OCI-LY1 (cell line): ENCODE results near the gene TRA2B.

ENCODE experiments used
- H2AFZ ChIP-seq: fragments of 200-600 bp; sonication (generic), shearing (Covaris generic); 2 replicates; pipeline ENCODE4 v1.6.0; 2014; ENCODE audit warnings: antibody characterized with exemption, mild to moderate bottlenecking, low read length
- H3F3A ChIP-seq: fragments of 200-600 bp; sonication (generic), shearing (Covaris generic); 2 replicates; pipeline ENCODE4 v1.6.0; 2014; ENCODE audit warnings: mild to moderate bottlenecking, antibody characterized with exemption, low read length, moderate library complexity; ENCODE audit not compliant: insufficient read depth
- H3K27ac ChIP-seq: fragments of 200-600 bp; sonication (generic); 2 replicates; pipeline ENCODE4 v1.5.1; 2014; ENCODE audit warnings: low read length, mixed run types, mild to moderate bottlenecking, low read depth; ENCODE audit not compliant: poor library complexity, severe bottlenecking
- H3K27me3 ChIP-seq: fragments of 200-600 bp; sonication (generic); 2 replicates; pipeline ENCODE4 v1.6.0; 2014; ENCODE audit warnings: antibody characterized with exemption, mild to moderate bottlenecking, low read length, moderate library complexity; ENCODE audit not compliant: insufficient read depth
- H3K36me3 ChIP-seq: fragments of 200-600 bp; sonication (generic); 2 replicates; pipeline ENCODE4 v1.6.1; 2014; ENCODE audit warnings: mild to moderate bottlenecking, antibody characterized with exemption, low read length, moderate library complexity, mixed read lengths; ENCODE audit not compliant: insufficient read depth
- H3K4me1 ChIP-seq: fragments of 200-600 bp; sonication (generic); 2 replicates; pipeline ENCODE4 v1.5.1; 2014; ENCODE audit warnings: mild to moderate bottlenecking, low read length, moderate library complexity; ENCODE audit not compliant: insufficient read depth, severe bottlenecking
- H3K4me2 ChIP-seq: fragments of 200-600 bp; sonication (generic), shearing (Covaris generic); 2 replicates; pipeline ENCODE4 v1.6.1; 2014; ENCODE audit warnings: low read length
- H3K4me3 ChIP-seq: fragments of 200-600 bp; sonication (generic); 2 replicates; pipeline ENCODE4 v1.5.1; 2014; ENCODE audit warnings: low read length, low read depth, mild to moderate bottlenecking, mixed read lengths; ENCODE audit not compliant: poor library complexity, severe bottlenecking
- H3K79me2 ChIP-seq: fragments of 200-600 bp; shearing (Covaris generic); 2 replicates; pipeline ENCODE4 v1.6.1; 2016; ENCODE audit warnings: mixed run types, low read length, mixed read lengths; ENCODE audit not compliant: insufficient read depth
- H3K9ac ChIP-seq: fragments of 200-600 bp; sonication (generic), shearing (Covaris generic); 2 replicates; pipeline ENCODE4 v1.6.1; 2014; ENCODE audit warnings: mild to moderate bottlenecking, low read length, mixed read lengths
- H3K9me2 ChIP-seq: fragments of 200-600 bp; sonication (generic), shearing (Covaris generic); 2 replicates; pipeline ENCODE4 v1.6.1; 2014; ENCODE audit warnings: low read depth, mild to moderate bottlenecking, low read length, mixed read lengths
- H3K9me3 ChIP-seq: fragments of 200-600 bp; shearing (Covaris generic); 2 replicates; pipeline ENCODE4 v1.6.1; 2014; ENCODE audit warnings: low read length, mixed read lengths
- H4K20me1 ChIP-seq: fragments of 200-600 bp; sonication (generic), shearing (Covaris generic); 2 replicates; pipeline ENCODE4 v1.6.0; 2016; ENCODE audit warnings: mild to moderate bottlenecking, low read length; ENCODE audit not compliant: insufficient read depth
- EZH2 ChIP-seq: fragments of 200-600 bp; sonication (generic), shearing (Covaris generic); IDR thresholded peaks from 2 replicates; pipeline ENCODE4 v1.8.0; 2017; ENCODE audit warnings: borderline replicate concordance, mixed run types, mild to moderate bottlenecking, antibody characterized with exemption, low read length, moderate library complexity, mixed read lengths
- TF ChIP-seq, protein P1 (sequence below): fragments of 200-600 bp; sonication (generic), shearing (Covaris generic); IDR thresholded peaks from 2 replicates; pipeline ENCODE4 v1.5.1; 2017; ENCODE audit warnings: mild to moderate bottlenecking, antibody characterized with exemption, low read length, moderate library complexity, mixed read lengths

The TRA2B gene

DNA sequence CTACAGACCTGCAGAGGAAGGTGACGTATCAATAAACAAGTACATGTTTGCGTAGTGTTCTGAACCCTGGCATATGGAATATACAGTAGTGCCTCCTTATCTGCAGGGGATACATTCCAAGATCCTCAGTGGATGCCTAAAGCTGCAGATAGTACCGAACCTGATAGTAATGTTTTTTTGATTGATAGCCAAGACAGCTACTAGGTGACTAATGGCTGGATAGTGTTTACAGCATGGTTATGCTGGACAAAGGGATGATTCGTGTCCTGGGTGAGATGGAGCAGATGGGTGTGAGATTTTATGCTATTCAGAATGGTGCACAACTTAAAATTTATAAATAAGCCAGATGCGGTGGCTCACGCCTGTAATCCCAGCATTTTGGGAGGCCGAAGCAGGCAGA is 57.2 kb downstream of the TRA2B start:
- Histone ChIP-seq H3K27ac (no peak overlapping the region), H3K9me2 (no peaks in the 10 kb centered on the region), H3K4me3 (no peak overlapping the region), H3K4me2 (no peak overlapping the region), H3F3A (no peaks in the 10 kb centered on the region), H2AFZ (no peak overlapping the region), H3K27me3 (no peaks in the 10 kb centered on the region), H4K20me1 (no peaks in the 10 kb centered on the region), H3K9ac (no peak overlapping the region), H3K79me2 (no peaks in the 10 kb centered on the region), H3K9me3 (no peaks in the 10 kb centered on the region), H3K36me3 (no peaks in the 10 kb centered on the region), H3K4me1 (no peaks in the 10 kb centered on the region)
- TF ChIP-seq EZH2 = no peak
- TF ChIP-seq, protein P1, sequence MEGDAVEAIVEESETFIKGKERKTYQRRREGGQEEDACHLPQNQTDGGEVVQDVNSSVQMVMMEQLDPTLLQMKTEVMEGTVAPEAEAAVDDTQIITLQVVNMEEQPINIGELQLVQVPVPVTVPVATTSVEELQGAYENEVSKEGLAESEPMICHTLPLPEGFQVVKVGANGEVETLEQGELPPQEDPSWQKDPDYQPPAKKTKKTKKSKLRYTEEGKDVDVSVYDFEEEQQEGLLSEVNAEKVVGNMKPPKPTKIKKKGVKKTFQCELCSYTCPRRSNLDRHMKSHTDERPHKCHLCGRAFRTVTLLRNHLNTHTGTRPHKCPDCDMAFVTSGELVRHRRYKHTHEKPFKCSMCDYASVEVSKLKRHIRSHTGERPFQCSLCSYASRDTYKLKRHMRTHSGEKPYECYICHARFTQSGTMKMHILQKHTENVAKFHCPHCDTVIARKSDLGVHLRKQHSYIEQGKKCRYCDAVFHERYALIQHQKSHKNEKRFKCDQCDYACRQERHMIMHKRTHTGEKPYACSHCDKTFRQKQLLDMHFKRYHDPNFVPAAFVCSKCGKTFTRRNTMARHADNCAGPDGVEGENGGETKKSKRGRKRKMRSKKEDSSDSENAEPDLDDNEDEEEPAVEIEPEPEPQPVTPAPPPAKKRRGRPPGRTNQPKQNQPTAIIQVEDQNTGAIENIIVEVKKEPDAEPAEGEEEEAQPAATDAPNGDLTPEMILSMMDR = no peak

DNA sequence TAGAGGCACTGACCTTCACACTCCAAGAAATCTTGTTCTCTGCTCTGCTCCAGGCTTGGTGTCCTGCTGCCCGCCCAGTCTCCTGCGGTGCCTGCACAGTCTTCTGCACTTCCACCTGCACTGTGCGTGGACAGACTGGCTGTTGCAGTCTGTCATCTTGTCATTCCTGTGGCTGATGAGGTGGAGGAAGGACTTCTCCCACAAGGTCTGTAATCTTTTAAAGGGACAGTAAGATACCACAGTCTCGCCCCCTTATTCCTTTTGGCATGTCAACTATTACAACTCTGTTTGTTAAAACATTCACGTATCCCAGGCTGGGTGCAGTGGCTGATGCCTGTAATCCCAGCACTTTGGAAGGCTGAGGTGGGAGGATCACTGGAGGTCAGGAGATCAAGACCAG is 58.9 kb downstream of the TRA2B start:
- no peaks in the 10 kb centered on the region for H4K20me1 ChIP-seq
- H3K27me3 ChIP-seq = no peaks in the 10 kb centered on the region
- H3K27ac ChIP-seq = no peak overlapping the region
- H3K9ac ChIP-seq = no peak overlapping the region
- no peak for TF ChIP-seq EZH2
- TF ChIP-seq, protein P1 = no peak
- H3K9me2 ChIP-seq = no peaks in the 10 kb centered on the region
- H3F3A ChIP-seq = no peaks in the 10 kb centered on the region
- no peaks in the 10 kb centered on the region for H3K4me1 ChIP-seq
- no peak overlapping the region for H2AFZ ChIP-seq
- no peaks in the 10 kb centered on the region for H3K79me2 ChIP-seq
- H3K36me3 ChIP-seq = no peaks in the 10 kb centered on the region
- no peak overlapping the region for H3K4me3 ChIP-seq
- H3K9me3 ChIP-seq = no peaks in the 10 kb centered on the region
- H3K4me2 ChIP-seq = no peak overlapping the region

DNA sequence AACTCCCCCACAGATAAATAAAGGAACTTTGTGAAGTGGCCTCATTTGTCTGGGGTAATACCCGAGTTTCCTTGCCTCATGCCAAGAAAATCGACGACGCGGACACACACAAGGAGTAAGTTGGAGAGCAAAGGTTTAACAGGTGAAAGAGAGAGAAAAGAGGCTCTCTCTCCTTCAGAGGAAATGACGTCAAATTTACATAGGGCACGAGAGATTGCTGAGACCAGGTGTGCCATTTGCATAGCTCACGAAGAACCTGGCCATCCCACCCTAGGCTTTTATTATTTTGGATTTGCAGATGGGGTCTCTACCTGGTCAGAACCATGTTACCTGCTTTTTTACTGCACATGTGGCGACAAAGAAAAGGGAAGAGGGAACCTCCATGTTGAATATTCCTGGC is 63.7 kb downstream of the TRA2B start:
- Histone ChIP-seq H3K4me2 (no peak overlapping the region), H4K20me1 (no peaks in the 10 kb centered on the region), H3K79me2 (no peaks in the 10 kb centered on the region), H3K9me3 (no peaks in the 10 kb centered on the region), H3K4me1 (no peaks in the 10 kb centered on the region), H3F3A (no peaks in the 10 kb centered on the region), H3K36me3 (no peaks in the 10 kb centered on the region), H3K9ac (no peak overlapping the region), H2AFZ (no peak overlapping the region), H3K27me3 (no peaks in the 10 kb centered on the region), H3K9me2 (no peaks in the 10 kb centered on the region), H3K27ac (no peak overlapping the region), H3K4me3 (no peak overlapping the region)
- TF ChIP-seq, protein P1 = no peak
- no peak for TF ChIP-seq EZH2
